Fibroblast of lung (primary cell): ENCODE results near the gene ZNF407.

Experiments used
- EZH2 ChIP-seq: IDR thresholded peaks from 2 replicates; pipeline ENCODE4 v1.5.1; 2012; ENCODE audit warnings: low read length, control low read depth, mild to moderate bottlenecking; ENCODE audit errors: missing control alignments
- TF ChIP-seq, protein P1 (sequence below), 2 donors: IDR thresholded peaks in 1 of 2; conservative IDR thresholded peaks in 1 of 2; 1 replicate in 1 of 2; 2 replicates in 1 of 2; pipeline ENCODE4 v1.5.1; 2011 to 2012; ENCODE audit warnings: low read length in 2 of 2, control low read depth in 1 of 2, inconsistent platforms in 1 of 2, low read depth in 1 of 2, mild to moderate bottlenecking in 1 of 2

DNA sequence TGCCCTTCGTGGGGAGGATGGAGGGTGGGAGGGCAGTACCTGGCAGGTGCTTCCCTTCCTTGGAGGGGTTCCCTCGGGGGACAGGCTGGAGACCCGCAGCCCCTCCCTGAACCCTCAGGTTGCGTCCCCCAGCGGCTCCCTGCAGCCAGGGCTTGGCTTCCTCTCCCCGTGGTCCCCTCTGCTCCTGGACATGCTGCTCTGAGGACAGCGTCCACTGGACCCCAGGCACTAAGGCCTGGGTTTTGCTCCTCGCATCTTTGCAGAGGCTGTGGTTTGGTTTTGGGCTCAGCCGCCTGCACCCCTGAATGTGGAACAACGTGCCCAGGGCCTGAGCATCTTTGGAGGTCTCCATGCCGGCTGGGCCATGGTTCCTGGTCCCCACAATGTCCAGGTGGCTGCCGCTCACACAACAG, 477.8 kb downstream of the ZNF407 start:
- TF ChIP-seq, protein P1, sequence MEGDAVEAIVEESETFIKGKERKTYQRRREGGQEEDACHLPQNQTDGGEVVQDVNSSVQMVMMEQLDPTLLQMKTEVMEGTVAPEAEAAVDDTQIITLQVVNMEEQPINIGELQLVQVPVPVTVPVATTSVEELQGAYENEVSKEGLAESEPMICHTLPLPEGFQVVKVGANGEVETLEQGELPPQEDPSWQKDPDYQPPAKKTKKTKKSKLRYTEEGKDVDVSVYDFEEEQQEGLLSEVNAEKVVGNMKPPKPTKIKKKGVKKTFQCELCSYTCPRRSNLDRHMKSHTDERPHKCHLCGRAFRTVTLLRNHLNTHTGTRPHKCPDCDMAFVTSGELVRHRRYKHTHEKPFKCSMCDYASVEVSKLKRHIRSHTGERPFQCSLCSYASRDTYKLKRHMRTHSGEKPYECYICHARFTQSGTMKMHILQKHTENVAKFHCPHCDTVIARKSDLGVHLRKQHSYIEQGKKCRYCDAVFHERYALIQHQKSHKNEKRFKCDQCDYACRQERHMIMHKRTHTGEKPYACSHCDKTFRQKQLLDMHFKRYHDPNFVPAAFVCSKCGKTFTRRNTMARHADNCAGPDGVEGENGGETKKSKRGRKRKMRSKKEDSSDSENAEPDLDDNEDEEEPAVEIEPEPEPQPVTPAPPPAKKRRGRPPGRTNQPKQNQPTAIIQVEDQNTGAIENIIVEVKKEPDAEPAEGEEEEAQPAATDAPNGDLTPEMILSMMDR (conservative IDR thresholded peaks at IDR 0.05 in 1 of 2, IDR thresholded peaks at IDR 0.05 in 1 of 2; ENCODE audit: low read depth in 1 of 2, low read length in 2 of 2), result no peak
- no peak for TF ChIP-seq EZH2
